A549 (cell line): ENCODE data around the gene FAM20C.

Experiments
- MAFK ChIP-seq: fragments of 450-650 bp; IDR thresholded peaks from 2 replicates; pipeline ENCODE4 v1.6.1; 2014; ENCODE audit not compliant: partially characterized antibody
- MAZ ChIP-seq: fragments of 150-350 bp; IDR thresholded peaks from 2 replicates; pipeline ENCODE4 v1.6.1; 2014; ENCODE audit warnings: antibody characterized with exemption, low read depth, low read length, borderline replicate concordance
- MYC ChIP-seq: IDR thresholded peaks from 2 replicates; pipeline ENCODE4 v1.6.1; 2012; ENCODE audit warnings: mild to moderate bottlenecking, inconsistent platforms, low read length, improper control_type of control experiment, borderline replicate concordance
- PBX3 ChIP-seq: IDR thresholded peaks from 2 replicates; pipeline ENCODE4 v1.6.1; 2012
- RFX5 ChIP-seq: fragments of 450-650 bp; IDR thresholded peaks from 2 replicates; pipeline ENCODE4 v1.7.1; 2014; ENCODE audit warnings: antibody characterized with exemption, mild to moderate bottlenecking, moderate library complexity

- no peak for TF ChIP-seq PBX3
- TF ChIP-seq RFX5, result no peak
- TF ChIP-seq MAFK, result no peak
- no peak for TF ChIP-seq MYC
- TF ChIP-seq MAZ, result no peak
Measured at GRCh38 chr7:219581-220150, 27.3 kb downstream of the FAM20C start.
